RPMI7951 (cell line): ENCODE data around the gene MRPL49. TPM values are rescaled to one million over a fixed set of nuclear protein-coding genes. Genes with fewer than 3 reads are reported as not detected.

Source experiments
- DNase-seq: peaks from one replicate; pipeline ENCODE4 v3.0.0-alpha.2; 2012; ENCODE audit warnings: low read depth
- total RNA-seq: library from RNA; depleted of rRNA; stranded (reverse); fragments of >200 nt; shearing (Covaris generic); gene quantifications from 2 replicates; pipeline ENCODE4 v1.2.3, GENCODE V29; 2014; rRNA removed

MRPL49 gene
- total RNA-seq, 1 experiment from 2014 or later = 50.6 TPM

GRCh38 chr11:65165410-65166317 lies 43.5 kb downstream of the MRPL49 start:
- no peak for DNase-seq

DNA sequence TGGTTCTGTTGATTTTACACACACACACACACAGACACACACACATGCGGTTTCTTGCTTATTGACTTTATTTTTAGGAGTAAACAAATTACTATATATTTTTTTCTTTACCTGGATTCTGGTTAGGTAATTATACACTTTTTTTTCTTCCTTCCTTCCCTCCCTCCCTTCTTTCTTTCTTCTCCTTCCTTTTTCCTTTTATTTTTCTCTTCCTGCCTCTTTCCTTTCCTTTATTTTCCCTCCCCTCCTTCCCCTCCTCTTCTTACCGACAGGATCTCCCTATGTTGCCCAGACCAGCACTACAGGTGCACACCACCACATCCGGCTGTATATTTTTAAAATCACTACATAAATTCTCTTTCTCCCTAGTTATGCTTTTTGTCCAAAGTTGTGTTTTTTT lies 44.8 kb downstream of the MRPL49 start:
- no peak for DNase-seq

DNA sequence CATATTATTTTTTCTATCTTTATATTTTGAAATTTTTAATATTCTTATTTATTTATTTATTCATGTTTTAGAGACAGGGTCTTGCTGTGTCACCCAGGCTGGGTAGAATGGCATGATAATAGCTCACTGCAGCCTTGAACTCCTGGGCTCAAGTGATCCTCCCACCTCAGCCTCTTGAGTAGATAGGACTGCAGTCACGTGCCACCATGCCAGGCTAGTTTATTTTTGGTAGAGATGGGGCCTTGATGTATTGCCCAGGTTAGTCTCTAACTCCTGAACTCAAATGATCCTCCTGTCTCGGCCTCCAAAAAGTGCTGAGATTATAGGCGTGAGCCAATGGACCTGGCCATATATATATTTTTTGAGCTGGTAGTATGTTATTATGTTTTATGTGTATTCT lies 45.5 kb downstream of the MRPL49 start:
- DNase-seq = no peak

DNA sequence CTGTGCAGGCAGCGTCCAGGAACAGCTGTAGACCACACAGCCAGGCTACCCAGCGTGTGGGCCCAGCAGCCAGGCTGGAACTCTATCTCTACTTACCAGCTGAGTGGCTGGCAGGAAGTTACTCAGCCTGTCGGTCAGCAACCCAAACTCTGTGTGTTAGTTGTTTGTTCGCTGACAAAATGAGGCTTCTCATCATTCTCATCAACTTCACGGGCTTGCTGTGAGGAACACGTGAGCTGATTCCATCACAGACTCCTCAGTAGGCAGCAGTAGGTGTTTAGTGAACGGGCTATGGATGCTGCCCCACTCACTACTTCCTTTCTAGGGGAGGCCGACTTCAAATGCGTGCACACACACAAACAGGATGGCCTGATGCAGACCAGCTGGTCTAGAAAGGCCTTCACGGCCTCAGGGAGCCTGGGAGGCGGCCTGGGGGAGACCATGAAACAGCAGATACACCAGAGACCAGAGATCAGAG lies 47.1 kb downstream of the MRPL49 start:
- peak; percentile 65 for DNase-seq

GRCh38 chr11:65170058-65170534 lies 48.0 kb downstream of the MRPL49 start, which contains the start of gene SPDYC:
Gene SPDYC, plus strand, starts transcription at chr11:65170233. Its CDS starts 1,125 bp downstream, at chr11:65171358.
- DNase-seq = no peak

DNA sequence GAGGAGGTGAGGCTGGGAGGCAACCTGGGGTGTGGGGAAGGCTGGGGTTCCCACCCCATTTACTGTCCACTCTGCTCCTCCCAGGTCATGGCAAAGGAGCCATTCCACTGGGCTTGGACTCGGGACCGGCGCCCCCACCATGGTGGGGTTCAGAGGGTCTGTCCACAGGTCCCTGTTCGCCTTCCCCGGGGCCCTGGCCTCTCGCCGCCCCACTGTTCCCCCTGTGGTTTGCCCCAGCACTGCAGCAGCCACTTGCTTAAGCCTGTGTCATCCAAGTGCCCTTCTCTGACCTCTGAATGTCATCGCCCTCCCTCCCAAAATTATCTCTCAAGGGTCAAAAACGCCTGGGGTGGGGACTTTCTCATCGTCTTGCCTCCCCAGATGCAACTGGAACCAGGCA lies 50.5 kb downstream of the MRPL49 start:
- DNase-seq = no peak

DNA sequence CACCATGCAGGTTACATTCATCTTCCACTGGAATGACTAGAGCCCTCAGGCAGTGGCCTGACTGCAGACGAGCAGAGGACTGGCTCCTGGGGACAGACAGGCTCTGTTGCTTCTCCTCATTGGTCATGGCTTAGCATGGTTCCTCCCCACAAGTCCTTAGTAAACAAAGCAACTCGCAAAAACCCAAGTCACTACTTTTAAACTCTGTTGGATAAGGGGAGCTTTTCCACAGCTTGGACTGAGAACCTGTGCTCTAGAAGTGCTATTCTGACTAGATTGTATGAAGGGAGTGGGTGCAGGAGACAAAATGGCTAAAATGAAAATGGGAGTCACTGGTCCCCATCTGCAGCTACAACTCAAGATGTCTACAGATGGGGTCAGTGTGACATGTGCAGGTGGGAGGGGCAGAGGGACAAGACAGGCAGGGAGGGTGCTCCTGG lies 52.5 kb downstream of the MRPL49 start:
- DNase-seq = peak; percentile 45

Other genes starting within 250 kb of the MRPL49 start
- 82.1 and 92.3 TPM in 2 replicates for gene EHD1, start 243.7 kb upstream of the MRPL49 start, total RNA-seq
- gene ATG2A, start 205.1 kb upstream of the MRPL49 start, total RNA-seq = 6.6 and 7.2 TPM in 2 replicates
- gene PPP2R5B, start 197.6 kb upstream of the MRPL49 start, total RNA-seq = 12.5 and 17.8 TPM in 2 replicates
- gene GPHA2, start 186.4 kb upstream of the MRPL49 start, total RNA-seq = not detected in 2 replicates
- not detected in 2 replicates for gene MAJIN, start 150.2 kb upstream of the MRPL49 start, total RNA-seq
- 0.59 and 0.84 TPM in 2 replicates for gene BATF2, start 125.3 kb upstream of the MRPL49 start, total RNA-seq
- gene ARL2, start 108.2 kb upstream of the MRPL49 start, total RNA-seq = 166 and 176 TPM in 2 replicates
- 25.8 and 27.0 TPM in 2 replicates for gene SNX15, start 94.9 kb upstream of the MRPL49 start, total RNA-seq
- gene SAC3D1, start 81.1 kb upstream of the MRPL49 start, total RNA-seq = 18.9 and 21.0 TPM in 2 replicates
- not detected in 2 replicates for gene NAALADL1, start 63.8 kb upstream of the MRPL49 start, total RNA-seq
- 41.7 and 45.7 TPM in 2 replicates for gene CDCA5, start 38.3 kb upstream of the MRPL49 start, total RNA-seq
- 58.3 and 65.6 TPM in 2 replicates for gene ZFPL1, start 38.1 kb upstream of the MRPL49 start, total RNA-seq
- gene VPS51, start 26.1 kb upstream of the MRPL49 start, total RNA-seq = 48.7 and 108 TPM in 2 replicates
- 5.0 and 6.0 TPM in 2 replicates for gene TM7SF2, start 10.4 kb upstream of the MRPL49 start, total RNA-seq
- gene ZNHIT2, start 4.6 kb upstream of the MRPL49 start, total RNA-seq = 7.6 and 10.2 TPM in 2 replicates
- 366 and 448 TPM in 2 replicates for gene FAU, start 187 bp upstream of the MRPL49 start, total RNA-seq
- 15.6 and 29.2 TPM in 2 replicates for gene SYVN1, start 12.2 kb downstream of the MRPL49 start, total RNA-seq
- not detected in 2 replicates for gene SPDYC, start 47.9 kb downstream of the MRPL49 start, total RNA-seq
- gene CAPN1, start 59.6 kb downstream of the MRPL49 start, total RNA-seq = 195 and 272 TPM in 2 replicates
- gene POLA2, start 139.6 kb downstream of the MRPL49 start, total RNA-seq = 28.1 and 43.7 TPM in 2 replicates
- 7.0 and 7.1 TPM in 2 replicates for gene CDC42EP2, start 192.5 kb downstream of the MRPL49 start, total RNA-seq
- gene DPF2, start 211.5 kb downstream of the MRPL49 start, total RNA-seq = 41.5 and 58.9 TPM in 2 replicates
- 0.20 and 0.24 TPM in 2 replicates for gene TIGD3, start 232.4 kb downstream of the MRPL49 start, total RNA-seq